NCI-H2081 (cell line): Measurements from ENCODE around the gene SEC61A1.

Experiments used
- DNase-seq, 2 experiments: peaks; one replicate each; lab custom pipeline; 2025; lab: John Stamatoyannopoulos, UW

SEC61A1 gene

DNA sequence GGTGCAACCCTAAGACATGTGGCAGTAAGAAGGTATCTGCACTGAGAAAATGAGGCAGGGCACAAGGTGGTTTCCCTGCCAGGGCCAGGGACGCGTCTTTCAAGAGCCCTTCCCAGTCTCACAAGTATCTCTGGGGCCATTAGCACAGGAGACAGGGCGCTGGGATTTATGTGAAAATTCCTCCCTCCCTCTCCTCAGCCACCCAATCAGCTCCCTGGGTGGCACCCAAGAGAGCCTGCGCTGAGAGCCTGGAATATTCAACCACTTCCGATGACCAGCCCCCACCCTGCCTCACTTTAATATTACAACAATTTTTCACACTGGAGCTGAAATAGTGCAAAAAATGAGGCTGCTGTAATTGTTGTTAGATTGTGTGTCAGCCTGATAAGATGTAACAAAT, 26.1 kb downstream of the SEC61A1 start:
- DNase-seq: no peak

- no peak for DNase-seq
Observed at GRCh38 chr3:128078875-128079274, 26.6 kb downstream of the SEC61A1 start.

GRCh38 chr3:128079823-128080222, 27.6 kb downstream of the SEC61A1 start:
- no peak for DNase-seq

DNA sequence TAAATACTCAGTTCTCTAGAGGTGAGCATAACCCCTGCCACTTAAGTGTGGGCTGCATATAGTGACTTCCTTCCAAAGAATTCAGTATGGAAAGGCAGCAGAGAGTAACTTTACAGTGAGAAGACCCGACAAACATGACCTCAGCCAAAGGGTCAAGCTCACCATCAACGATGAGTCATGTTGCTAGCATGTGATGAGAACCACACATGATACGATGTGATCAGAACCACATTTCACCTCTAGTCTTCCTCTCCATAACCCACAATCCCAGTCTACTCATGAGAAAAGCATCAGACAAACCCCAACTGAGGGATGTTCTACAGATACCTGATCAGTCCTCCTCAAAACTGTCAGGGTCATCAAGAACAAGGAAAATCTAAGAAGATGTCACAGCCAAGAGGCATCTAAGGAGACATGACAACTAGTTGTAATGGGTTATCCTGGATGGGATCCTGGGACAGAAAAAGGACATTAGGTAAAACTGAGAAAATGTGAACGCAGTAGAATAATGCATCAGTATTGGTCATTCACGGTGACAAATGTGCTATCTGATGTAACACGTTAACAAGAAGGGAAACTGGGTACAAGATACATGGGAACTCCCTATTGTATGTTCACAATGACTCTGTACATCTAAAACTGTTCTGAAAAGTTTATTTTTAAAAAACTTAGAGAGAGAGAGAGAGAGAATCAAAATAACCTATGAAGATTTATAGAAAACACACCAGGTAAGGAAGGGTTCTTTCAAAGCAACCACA, 28.3 kb downstream of the SEC61A1 start:
- no peak for DNase-seq

- DNase-seq: no peak
Observed at GRCh38 chr3:128081226-128081625, 29.0 kb downstream of the SEC61A1 start.

DNA sequence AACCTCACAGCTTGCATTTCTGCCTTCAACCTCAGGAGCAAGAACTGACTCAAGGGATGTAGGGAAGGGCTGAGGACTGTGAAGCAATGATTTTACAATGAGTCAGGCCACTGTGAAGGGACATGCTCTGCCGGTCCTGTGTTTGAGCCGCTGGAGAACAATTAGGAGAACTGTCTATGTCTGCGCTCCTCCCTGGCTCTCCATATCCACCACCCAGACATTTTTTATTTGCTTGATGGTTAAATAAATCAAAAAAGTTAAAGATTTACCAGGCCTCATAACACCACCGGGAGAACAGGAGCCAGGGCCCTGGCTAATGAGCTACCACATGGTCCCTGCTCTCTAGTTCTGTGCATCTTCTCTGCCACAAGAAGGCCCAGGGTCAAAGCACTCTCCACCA, 29.6 kb downstream of the SEC61A1 start:
- no peak for DNase-seq

DNA sequence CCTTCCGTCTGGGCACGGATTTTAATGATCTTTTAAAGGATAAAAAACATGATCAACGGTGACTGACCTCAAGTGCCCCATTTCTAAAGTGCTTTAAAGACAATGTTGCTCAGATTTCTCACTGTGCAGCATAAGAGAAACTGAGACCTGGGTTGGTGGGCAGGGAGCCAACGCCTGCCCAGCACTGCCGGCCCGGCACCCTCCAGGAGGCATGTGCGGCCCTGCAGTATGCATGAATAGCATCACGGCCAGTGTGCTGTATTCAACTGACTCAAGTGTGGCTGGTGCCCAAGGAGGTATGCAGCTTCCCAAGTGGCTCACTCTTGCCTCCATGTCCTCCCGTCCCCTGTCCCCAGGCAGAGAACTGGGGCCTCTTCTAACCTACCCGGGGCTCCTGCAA, 30.3 kb downstream of the SEC61A1 start:
- no peak for DNase-seq

DNA sequence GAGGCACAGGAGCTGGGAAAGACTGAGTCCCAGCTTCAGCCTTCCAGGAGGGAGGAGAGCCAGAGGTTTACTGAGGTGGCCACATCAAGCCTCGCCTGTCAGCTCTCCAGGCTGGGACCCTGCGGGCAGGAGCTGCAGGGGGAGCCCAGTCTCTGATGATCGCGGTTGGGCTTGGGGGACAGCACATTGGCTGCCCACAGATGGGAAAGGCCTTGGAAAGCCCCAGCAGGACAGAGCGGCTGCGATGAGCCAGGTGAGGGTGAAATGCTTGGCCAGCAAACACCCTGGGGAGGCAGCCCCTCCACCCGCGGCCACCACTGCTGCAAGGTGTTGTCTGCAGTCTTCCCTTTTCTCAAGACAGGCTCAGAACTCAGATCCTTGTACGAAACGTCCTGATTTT, 31.2 kb downstream of the SEC61A1 start:
- no peak for DNase-seq

DNA sequence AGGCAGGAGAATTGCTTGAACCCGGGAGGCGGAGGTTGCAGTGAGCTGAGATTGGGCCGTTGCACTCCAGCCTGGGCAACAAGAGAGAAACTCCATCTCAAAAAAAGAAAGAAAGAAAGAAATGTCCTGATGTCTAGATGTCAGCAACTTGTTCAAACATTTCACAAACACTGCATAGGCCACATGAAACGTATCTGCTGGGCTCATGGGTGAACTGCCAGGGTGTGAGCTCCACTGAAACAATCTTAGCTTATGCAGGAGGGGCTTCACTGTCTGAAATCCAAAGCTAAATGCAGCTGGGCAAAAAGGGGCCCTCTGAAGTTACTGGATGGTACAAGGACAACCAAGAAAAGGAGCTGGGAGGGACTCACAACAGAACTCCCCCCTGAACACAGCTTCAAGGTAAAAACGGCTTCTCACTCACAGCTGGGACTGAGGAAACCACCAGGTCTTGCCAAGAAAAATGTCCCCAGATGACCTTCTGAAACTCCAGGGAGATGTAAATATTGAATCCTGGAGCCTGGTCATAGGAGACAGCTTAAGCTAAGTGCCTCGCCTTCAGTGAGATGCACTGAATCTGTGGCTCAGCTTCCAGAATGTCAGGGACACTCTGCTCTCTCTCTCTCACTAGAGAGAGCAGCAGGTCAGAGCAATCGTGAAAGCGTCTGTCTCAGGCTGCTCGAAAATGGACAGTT, 31.9 kb downstream of the SEC61A1 start:
- DNase-seq: no peak

DNA sequence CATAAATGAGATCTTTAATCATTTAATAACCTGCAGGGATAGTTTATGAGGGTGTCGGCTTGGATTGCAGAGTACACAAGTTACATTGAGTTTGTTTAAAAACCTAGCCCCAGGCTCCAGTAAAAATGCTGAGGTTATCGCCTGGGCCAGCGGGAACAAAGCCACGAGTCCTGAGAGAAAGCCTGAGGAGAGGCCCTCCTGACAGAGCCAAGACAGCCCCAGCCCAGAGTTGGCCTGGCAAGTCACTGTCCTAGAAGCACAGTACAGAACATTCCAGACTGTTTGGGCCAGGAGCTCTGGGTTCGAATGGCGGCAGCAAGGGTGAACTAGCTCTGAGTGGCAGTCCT, 32.4 kb downstream of the SEC61A1 start:
- no peak for DNase-seq

DNA sequence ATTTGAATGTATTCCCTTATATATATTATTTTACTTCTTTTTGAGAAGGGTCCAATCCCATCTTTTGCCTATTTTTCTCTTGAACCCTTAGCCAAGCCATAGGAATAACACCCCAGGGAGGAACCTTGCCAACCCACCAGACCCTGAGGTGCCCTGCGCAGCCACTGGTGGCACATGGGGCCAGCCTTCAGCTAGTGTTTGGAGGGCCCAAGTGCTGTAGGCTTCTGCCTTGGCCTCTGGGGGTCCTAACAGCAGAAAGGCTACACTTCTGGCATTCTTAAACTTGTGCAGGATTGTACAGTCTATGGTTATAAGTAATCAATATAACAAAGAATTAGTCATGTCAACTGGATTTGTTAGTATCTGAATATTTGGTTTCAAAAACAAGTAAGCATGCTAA, 36.9 kb downstream of the SEC61A1 start:
- no peak for DNase-seq

GRCh38 chr3:128091586-128091985, 39.3 kb downstream of the SEC61A1 start:
- DNase-seq: no peak

DNA sequence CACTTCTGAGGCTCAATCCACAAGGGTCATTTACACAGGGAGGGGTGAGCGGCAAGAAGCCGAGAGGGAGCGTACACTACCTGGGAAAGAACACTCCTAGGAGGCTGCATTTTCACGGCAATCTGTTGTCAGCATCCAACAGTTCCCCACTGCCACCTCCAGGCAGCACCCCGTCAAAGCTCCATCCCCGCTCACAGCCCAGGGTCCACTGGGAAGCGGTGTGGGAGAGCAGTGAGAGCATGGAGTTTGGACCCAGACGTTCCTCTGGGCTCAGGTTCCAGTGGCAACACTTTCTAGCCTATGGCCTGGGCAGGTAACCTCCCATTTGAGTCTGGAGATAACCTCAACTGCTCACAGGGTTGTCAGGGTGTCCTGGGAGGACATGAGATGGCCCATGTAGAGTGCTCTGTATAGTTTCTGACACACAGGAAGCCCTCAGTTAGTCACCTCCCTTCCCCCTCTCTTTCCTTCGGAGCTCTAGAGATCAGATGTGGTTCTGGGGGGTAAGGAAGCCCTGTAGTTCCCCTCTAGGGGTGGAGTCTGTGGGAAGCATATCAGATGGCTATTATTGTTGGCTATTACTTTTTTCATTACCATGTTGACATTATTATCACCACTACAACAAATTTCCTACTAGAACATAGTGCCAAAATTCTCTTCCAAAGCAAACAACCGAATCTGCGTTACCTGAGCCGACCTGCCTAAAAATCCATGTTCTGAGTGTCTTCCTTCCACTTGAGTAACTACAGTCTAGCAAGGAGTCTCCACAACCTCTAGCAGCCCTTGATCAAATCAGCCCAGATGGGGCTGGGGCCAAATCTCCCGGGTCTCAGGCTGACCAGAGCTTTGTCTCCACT, 42.3 kb downstream of the SEC61A1 start:
- no peak for DNase-seq

DNA sequence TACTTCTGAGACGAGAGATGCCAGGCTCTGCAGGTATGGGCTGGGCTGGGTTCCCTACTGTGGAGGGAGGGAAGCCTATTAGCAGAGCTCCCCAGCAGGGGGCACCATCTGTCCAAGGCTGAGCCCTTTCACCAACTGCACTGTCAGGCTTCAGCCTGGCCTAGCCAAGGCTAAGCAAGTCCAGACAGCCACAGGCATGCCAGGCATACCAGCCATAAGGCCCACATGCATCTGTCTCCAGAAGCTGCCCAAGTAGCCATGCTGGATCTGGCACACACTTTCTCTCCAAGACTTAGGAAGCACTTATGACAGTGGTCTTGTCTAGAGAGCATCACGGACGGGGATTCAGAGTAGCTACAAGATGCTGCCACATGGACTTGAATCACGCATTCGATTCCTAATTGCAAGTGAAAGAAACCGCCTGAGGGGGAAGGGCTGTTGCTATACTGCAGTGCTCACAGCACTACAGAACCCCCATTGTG, 43.0 kb downstream of the SEC61A1 start:
- peak; percentile 85 to 88 for DNase-seq

- DNase-seq: no peak
Observed at GRCh38 chr3:128098234-128098633, 46.0 kb downstream of the SEC61A1 start.

GRCh38 chr3:128100161-128100560, 47.9 kb downstream of the SEC61A1 start:
- DNase-seq: no peak

DNA sequence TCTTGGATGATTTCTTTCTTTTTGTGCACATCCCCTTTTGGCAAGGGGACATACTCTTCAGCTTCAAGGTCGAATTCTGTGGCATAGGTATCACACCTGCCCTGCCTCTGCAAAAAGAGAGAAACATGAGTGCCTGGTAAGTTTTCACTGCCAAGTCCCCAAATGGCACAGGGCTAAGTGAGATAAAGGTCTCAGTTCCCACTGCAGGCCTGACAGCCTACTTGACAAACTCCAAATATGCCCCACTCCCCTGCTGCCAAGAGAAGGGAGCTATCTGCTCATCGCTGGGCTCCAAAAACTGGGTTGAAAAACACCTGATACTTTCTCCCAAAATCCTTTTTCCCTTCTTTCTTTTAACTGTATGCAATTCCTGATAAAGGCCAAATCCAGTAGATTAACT, 48.4 kb downstream of the SEC61A1 start:
- DNase-seq: no peak

DNA sequence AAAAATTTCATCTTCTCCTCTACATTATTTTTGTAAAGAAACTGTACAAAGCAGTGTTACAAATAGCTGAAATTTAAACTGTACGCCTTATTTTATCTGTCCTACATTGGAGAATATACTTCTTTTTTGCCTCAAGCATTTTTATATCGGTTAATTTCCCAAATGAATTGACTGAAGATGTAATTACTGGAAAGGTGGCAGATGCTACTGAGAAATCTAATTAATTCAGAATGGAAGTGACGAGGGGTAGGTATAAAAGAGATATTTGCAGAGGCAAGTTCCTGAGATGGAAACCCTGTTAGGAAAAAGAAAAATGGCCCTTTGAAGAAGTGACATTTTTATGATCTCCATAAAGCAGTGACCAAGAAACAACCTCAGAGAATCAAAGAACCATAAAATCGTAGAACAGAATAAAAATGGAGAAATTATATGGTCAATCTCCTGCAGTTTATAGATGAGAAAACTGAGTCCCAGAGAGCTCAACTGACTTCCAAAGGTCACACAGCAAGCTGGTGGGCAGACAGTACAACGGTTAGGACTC, 51.0 kb downstream of the SEC61A1 start:
- no peak for DNase-seq

DNA sequence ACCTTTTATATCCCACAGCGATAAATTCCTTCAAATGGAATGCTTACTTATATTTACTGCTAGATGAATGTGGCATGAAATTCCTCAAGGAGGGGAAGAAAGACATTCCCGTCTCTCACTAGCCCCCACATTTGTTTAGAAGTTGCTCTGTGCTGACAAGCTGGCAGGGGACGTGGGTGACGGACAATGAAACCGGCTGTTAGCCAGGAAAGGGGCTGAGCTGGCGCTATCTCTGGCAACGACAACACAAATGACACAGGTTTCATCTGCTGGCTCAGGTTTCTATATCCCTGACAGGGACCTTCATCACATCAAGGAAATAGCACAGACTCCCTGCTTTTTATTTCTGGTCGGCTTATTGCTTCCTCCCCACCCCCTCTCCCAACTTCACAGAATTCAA, 55.6 kb downstream of the SEC61A1 start:
- DNase-seq: peak in 1 of 2 experiments; percentile 66

- DNase-seq: no peak
Observed at GRCh38 chr3:128111147-128111546, 58.9 kb downstream of the SEC61A1 start.

GRCh38 chr3:128112357-128112968, 60.2 kb downstream of the SEC61A1 start:
- DNase-seq: peak in 1 of 2 experiments; percentile 46
